Measurements from ENCODE around the gene PTRHD1.
"Not testable (repeated sequence)": the region's sequence is repeated elsewhere in the genome, so short reads cannot be mapped to it uniquely, and the experiment has no call there.

The PTRHD1 gene

GRCh38 chr2:24809316-24810007 is 16.3 kb upstream of the PTRHD1 start:
- no peak for DNase-seq (ENCODE audit: low read depth in 2 of 2)

GRCh38 chr2:24806661-24807036 is 13.5 kb upstream of the PTRHD1 start:
- DNase-seq (ENCODE audit: low read depth in 2 of 2) = no peak

DNA sequence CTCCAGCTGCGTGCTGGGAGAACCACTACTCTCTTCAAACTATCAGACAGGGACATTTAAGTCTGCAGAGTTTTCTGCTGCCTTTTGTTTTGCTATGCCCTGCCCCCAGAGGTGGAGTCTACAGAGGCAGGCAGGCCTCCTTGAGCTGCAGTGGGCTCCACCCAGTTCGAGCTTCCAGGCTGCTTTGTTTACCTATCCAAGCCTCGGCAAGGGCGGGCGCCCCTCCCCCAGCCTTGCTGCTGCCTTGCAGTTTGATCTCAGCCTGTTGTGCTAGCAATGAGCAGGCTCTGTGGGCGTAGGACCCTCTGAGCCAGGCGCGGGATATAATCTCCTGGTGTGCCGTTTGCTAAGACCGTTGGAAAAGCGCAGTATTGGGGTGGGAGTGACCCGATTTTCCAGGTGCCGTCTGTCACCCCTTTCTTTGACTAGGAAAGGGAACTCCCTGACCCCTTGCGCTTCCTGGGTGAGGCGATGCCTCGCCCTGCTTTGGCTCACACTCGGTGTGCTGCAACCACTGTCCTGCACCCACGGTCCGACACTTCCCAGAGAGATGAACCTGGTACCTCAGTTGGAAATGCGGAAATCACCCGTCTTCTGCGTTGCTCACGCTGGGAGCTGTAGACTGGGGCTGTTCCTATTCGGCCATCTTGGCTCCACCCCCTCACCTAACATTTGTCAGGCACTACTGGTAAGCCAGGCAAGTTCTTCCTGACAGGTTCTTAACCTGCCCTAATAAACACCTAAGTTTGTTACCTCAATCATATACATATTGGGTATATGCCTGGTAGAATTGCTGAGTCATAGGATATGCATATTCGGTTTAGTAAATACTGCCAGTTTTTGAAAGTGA is 12.8 kb upstream of the PTRHD1 start:
- not testable (repeated sequence) for DNase-seq (ENCODE audit: low read depth in 2 of 2)

- DNase-seq (ENCODE audit: low read depth in 2 of 2) = not testable (repeated sequence)
Observed at GRCh38 chr2:24800487-24800886, 7.3 kb upstream of the PTRHD1 start.

- no peak for DNase-seq (ENCODE audit: low read depth in 2 of 2)
Observed at GRCh38 chr2:24797644-24798043, 4.5 kb upstream of the PTRHD1 start.

DNA sequence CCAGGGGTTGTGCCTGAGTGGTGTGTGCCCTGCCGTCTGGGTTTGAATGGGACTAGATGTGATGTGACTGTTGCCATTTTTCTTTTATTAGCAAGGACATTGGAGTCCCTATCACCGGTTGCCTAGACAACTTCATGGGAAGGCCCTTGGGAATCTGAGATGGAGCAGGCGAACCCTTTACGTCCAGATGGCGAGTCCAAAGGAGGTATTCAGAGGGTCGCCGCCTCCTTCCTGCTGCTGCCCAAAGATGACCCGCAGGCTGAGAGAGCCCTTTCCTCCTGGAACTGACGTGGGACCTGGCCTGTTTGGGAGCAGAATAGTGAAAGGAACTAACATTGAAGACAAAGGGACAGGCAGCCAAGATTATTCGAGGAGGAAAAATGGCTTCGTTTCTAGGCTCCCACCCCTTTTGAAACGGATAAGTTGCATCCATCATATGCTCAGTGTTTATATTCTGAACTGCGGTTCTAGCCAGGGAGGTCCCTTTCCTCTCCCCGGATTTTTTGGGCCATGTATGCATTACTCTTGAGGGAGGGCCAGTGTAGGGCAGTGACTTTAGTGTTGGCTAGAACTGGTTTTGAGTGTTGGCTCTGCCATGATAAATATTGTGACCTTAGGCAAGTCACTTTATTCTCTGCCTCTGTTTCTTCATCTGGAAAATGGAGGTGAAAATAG is 707 bp upstream of the PTRHD1 start:
- DNase-seq (ENCODE audit: low read depth in 2 of 2) = no peak

GRCh38 chr2:24792542-24792873 is 683 bp downstream of the PTRHD1 start:
- no peak for DNase-seq (ENCODE audit: low read depth in 2 of 2)

GRCh38 chr2:24791452-24791851 is 1.7 kb downstream of the PTRHD1 start:
- no peak for DNase-seq (ENCODE audit: low read depth in 2 of 2)

DNA sequence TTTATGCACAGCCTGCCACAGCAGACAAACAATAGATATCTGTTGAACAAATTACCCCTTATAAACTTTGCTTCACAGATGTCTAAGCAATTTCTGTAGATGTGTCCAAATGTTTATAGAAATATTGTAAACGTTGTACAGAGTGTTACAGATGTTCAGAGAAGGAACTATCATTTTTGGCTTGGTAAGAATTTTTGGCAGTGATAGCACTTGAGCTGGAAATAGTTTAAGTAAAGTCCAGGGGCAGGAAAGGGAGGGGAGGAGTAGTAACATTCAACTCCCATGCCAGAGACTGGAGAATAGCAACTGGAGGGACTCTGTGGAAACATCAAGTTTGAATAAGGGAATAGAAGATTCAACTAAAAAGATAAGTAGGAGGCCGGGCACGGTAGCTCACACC is 4.4 kb downstream of the PTRHD1 start:
- no peak for DNase-seq (ENCODE audit: low read depth in 2 of 2)

DNA sequence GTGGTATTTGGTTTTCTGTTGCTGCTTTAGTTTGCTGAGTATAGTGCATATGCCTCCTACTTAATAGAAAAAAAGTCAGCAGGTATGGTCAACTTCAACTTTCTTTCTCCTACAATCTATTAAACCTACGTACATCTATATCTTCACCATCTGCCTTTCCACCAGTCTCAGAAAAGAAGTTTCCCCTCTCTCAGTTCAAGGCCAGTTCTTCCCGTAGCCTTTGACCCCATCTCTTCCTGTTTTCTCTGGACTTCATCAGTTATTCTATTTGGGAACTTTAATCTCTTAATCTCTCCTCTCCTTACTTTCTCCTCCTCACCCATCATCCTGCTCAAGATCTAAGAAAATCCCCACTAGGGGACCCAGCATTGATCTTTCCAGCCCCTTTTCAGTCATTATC is 5.7 kb downstream of the PTRHD1 start:
- DNase-seq (ENCODE audit: low read depth in 2 of 2) = no peak

DNA sequence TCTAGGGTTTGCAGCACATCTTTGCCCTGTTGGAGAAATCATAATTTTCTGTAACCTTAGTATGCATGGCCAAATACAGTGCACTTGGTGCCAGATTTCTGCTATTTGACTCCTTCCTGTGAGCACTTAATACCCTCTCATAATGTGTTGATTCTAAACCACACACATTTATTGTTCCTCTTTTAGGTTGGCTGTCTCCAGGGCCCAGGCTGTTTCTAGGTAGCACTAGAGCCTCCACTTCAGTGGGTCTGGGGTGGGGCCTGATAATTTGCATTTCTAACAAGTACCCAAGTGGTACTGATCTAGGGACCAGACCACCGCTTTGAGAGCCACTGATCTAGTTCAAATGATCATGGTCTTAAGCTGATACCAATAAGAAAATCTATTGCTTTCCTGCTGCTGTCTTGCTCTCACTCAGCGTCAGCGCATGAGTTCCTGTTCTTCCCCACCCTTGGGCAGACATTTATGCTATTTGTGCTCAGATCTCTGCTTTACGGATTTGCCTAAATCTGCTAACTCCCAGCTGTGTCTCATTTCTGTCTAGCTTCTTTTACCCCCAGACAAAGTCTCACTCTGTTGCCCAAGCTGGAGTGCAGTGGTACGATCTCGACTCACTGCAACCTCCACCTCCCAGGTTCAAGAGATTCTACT is 7.4 kb downstream of the PTRHD1 start:
- DNase-seq (ENCODE audit: low read depth in 2 of 2) = no peak

DNA sequence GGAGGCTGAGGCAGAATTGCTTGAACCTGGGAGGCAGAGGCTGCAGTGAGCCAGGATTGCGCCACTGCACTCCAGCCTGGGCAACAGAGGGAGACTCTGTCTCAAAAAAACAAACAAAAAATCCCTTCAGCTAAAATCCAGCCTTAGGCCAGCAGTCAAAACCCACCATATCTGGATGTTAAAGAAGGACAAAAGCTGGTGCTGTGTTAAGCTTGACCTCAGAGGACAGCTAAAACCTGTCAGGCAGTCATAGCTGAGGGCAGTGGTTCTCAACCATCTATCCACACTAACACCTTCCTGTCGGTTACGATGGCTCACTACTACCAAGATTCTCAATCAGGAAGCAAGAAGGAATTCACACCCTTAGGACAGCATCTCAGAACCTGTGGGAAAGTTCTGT is 9.6 kb downstream of the PTRHD1 start:
- no peak for DNase-seq (ENCODE audit: low read depth in 2 of 2)

GRCh38 chr2:24779116-24779515 is 14.1 kb downstream of the PTRHD1 start:
- no peak for DNase-seq (ENCODE audit: low read depth in 2 of 2)

DNA sequence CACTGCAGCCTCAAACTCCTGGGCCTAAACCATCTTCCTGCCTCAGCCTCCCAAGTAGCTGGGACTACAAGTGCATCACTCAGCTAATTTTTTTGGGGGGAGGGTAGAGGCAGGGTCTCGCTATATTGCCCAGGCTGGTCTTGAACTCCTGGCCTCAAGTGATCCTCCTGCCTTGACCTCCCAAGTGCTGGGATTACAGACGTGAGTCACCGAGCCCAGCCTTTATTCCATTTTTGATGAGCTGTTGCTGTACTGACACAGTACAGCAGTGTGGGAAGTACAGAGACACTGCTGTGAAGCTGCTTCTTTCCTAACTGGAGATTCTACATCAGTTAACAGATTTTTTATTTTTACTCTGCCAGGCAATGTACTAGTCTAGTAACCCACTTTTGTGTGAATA is 18.8 kb downstream of the PTRHD1 start:
- DNase-seq (ENCODE audit: low read depth in 2 of 2) = no peak

DNA sequence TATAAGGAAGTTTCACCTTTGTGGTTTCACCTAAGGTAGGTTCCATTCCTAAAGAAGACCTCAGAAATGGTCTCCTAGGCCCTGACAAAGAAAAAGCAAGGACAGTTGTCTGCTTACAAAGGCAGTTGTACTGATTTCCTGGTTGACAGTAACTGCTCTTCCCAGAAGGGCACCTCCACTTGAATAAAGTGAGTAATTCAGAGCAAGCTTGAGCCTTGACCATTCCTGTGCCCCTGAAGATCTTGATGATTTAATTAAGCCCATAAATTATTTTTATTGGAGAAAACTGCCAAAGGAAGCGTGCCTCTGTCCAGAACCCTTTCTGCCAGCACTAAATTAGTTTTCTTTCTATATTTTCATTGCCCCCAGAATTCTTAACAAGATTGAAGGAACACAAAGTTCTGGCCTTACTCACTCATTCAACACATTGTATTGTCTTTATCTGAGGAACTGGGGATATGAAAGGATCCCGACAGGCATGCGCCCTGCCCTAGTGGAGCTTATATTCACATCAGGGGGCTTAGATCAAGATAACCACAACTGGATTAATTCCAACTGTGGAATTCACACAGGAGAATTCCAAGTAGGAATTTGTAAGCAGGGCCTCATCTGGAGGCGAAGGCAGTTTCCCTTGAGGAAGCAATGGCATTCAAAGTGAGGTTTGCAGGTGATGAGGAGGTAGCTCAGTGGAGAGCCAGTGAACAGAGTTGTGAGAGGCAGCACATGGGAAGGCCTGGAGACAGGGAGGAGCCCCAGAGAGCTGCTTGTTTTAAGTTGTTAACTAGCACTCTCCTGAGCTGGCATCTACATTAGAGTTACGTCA is 21.2 kb downstream of the PTRHD1 start:
- DNase-seq (ENCODE audit: low read depth in 2 of 2) = no peak

GRCh38 chr2:24771061-24771460 is 22.1 kb downstream of the PTRHD1 start:
- no peak for DNase-seq (ENCODE audit: low read depth in 2 of 2)

DNA sequence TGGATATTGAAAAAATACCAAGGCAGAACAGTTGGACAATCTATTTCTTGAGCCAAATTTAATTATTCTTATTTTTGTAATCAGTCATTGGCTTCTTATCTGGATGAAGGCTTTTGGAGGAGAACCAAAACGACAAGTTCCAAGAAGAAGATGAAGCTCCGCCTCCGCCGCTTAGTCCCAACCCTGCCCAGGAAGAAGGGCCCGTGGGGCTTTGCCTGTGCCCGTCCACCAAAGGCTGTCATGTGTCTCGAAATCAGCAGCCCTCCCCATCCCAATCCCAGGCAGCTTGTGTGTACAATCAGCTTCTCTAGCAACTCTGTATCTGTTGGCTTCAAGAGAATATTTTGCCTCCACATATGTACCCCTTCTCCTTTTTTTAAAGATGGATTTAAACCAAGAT is 24.6 kb downstream of the PTRHD1 start:
- DNase-seq (ENCODE audit: low read depth in 2 of 2) = no peak

DNA sequence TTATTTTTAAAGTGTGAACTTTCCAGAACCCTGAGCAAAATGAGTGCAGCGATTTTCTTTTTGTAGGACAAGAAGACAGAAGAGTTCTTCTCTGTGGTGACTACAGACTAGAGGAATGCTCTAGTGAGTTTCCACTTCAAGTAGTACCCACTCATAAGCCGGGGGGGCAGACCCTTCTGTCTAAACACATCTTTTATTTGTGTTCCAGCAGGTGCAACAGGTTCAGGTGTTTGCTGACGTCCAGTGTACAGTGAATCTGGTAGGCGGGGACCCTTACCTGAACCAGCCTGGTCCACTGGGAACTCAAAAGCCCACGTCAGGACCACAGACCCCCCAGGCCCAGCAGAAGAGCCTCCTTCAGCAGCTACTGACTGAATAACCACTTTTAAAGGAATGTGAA is 25.2 kb downstream of the PTRHD1 start:
- no peak for DNase-seq (ENCODE audit: low read depth in 2 of 2)

DNA sequence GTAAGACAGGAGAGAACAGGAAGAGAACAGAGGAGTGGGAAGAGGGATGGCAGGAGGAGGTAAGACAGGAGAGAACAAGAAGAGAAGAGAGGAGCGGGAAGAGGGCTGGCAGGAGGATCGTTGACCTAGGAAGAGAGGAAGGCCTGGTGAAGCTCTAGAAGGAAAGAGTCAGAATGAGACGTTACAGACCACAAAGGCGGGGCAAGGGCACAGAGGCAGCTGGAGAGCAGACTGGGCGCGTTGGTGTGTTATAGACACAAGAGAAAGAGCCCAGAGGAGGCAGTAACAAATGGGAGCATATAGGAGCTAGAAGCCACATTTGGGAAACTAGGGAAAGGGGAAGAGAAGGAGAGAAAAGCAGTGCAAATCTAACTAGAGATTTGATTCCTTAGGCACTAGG is 26.6 kb downstream of the PTRHD1 start:
- no peak for DNase-seq (ENCODE audit: low read depth in 2 of 2)

GRCh38 chr2:24763843-24764242 is 29.3 kb downstream of the PTRHD1 start:
- DNase-seq (ENCODE audit: low read depth in 2 of 2) = no peak

- no peak for DNase-seq (ENCODE audit: low read depth in 2 of 2)
Observed at GRCh38 chr2:24762518-24762917, 30.7 kb downstream of the PTRHD1 start.

DNA sequence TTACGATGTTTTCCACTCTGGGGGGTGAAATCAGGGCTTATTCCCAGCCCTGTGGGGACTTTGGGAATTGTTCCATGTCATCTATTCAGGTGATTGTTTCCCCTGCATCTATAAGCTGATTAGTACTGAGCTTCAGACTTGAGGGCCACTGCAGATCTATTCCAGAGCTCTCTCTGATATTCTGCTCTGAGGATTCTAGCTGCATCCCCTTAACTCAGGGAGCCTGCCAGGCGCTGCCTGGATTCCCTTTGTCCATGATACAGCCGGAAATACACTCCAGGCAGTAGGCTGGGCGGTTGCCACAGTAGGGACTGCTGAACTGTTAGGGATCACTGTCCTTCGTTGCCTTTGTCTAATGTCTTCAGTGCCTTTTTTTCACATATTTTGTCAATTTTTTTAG is 31.3 kb downstream of the PTRHD1 start:
- DNase-seq (ENCODE audit: low read depth in 2 of 2) = no peak

Measured in stimulated activated CD4-positive, alpha-beta T cell treated with anti-CD3 and anti-CD28 coated beads, Interleukin-1b, Interleukin-23, amount 100 ng/mL, for 1 hour (primary cell).